Activated T-helper 2 cell treated with anti-CD3 and anti-CD28 coated beads, Interferon-gamma antibody, Interleukin-2, Interleukin-4, amounts not matched to agents 10 μg/mL and 5 μg/mL and 100 μg/mL, durations not matched to agents 14 hours and 24 hours and 36 hours (primary cell): Measurements from ENCODE around the gene GABRB2. TPM values are rescaled to one million over a fixed set of nuclear protein-coding genes. Genes with fewer than 3 reads are reported as not detected.
"Not testable (repeated sequence)": the region's sequence is repeated elsewhere in the genome, so short reads cannot be mapped to it uniquely, and the experiment has no call there.

Experiments used
- DNase-seq: peaks from one replicate; pipeline ENCODE4 v3.0.0; 2021; ENCODE audit warnings: low spot score
- H3K27ac Mint-ChIP-seq: one replicate; pipeline ENCODE4 v1.8.0; 2021; ENCODE audit warnings: mixed read lengths
- H3K27me3 Mint-ChIP-seq: one replicate; pipeline ENCODE4 v1.8.0; 2021; ENCODE audit warnings: low read depth, mixed read lengths
- H3K36me3 Mint-ChIP-seq: one replicate; pipeline ENCODE4 v1.8.0; 2021; ENCODE audit warnings: low read depth, mixed read lengths
- H3K4me1 Mint-ChIP-seq: one replicate; pipeline ENCODE4 v1.8.0; 2021; ENCODE audit warnings: low read depth, mixed read lengths
- H3K4me3 Mint-ChIP-seq: one replicate; pipeline ENCODE4 v1.8.0; 2021; ENCODE audit warnings: low read depth, mild to moderate bottlenecking, moderate library complexity, mixed read lengths
- H3K9me3 Mint-ChIP-seq: one replicate; pipeline ENCODE4 v1.8.0; 2021; ENCODE audit warnings: mixed read lengths
- intact Hi-C: fragments of 100-400 bp; cut with micrococcal nuclease; formaldehyde crosslinking; loops from one replicate; pipeline ENCODE4 v1.15.1; 2023
- total RNA-seq: library from RNA; stranded (reverse); gene quantifications from 2 replicates; pipeline ENCODE4 v1.2.3, GENCODE V29; 2022

Gene GABRB2
- total RNA-seq, 1 donor from 2014 or later: not detected

GRCh38 chr5:161544350-161544765 lies 2.2 kb downstream of the GABRB2 start:
- H3K9me3 Mint-ChIP-seq: no peaks in the 10 kb centered on the region
- intact Hi-C loops: loop anchor here (2.0 to 10.0 kb wide), 3 partner anchors 1110 to 1864 kb away; no protein-coding TSS in a partner anchor
- no peak for DNase-seq
- peaks cover 44% of the 10 kb centered on the region for H3K27me3 Mint-ChIP-seq
- peaks cover 19% of the 10 kb centered on the region for H3K4me1 Mint-ChIP-seq
- H3K4me3 Mint-ChIP-seq: no peak overlapping the region
- no peaks in the 10 kb centered on the region for H3K36me3 Mint-ChIP-seq
- no peak overlapping the region for H3K27ac Mint-ChIP-seq

GRCh38 chr5:161539016-161539415 lies 7.5 kb downstream of the GABRB2 start:
- Mint-ChIP-seq H3K4me1 (no peaks in the 10 kb centered on the region), H3K27ac (no peak overlapping the region), H3K36me3 (no peaks in the 10 kb centered on the region), H3K9me3 (no peaks in the 10 kb centered on the region), H3K27me3 (no peaks in the 10 kb centered on the region), H3K4me3 (no peak overlapping the region)
- DNase-seq: no peak
- intact Hi-C loops: no loop called here

GRCh38 chr5:161535762-161536161 lies 10.8 kb downstream of the GABRB2 start:
- Mint-ChIP-seq H3K9me3 (no peaks in the 10 kb centered on the region), H3K36me3 (no peaks in the 10 kb centered on the region), H3K27ac (no peak overlapping the region), H3K4me3 (no peak overlapping the region), H3K27me3 (no peaks in the 10 kb centered on the region), H3K4me1 (no peaks in the 10 kb centered on the region)
- no peak for DNase-seq
- intact Hi-C loops: no loop called here

- Mint-ChIP-seq H3K27me3 (no peaks in the 10 kb centered on the region), H3K36me3 (no peaks in the 10 kb centered on the region), H3K27ac (no peak overlapping the region), H3K9me3 (no peaks in the 10 kb centered on the region), H3K4me1 (no peaks in the 10 kb centered on the region), H3K4me3 (no peak overlapping the region)
- intact Hi-C loops: no loop called here
- DNase-seq: no peak
Observed at GRCh38 chr5:161530700-161531099, 15.8 kb downstream of the GABRB2 start.

- Mint-ChIP-seq H3K4me1 (no peaks in the 10 kb centered on the region), H3K36me3 (no peaks in the 10 kb centered on the region), H3K27me3 (no peaks in the 10 kb centered on the region), H3K4me3 (no peak overlapping the region), H3K27ac (no peak overlapping the region), H3K9me3 (peaks cover 9% of the 10 kb centered on the region)
- no peak for DNase-seq
- intact Hi-C loops: no loop called here
Observed at GRCh38 chr5:161513942-161514341, 32.6 kb downstream of the GABRB2 start.

- Mint-ChIP-seq H3K4me3 (no peak overlapping the region), H3K36me3 (no peaks in the 10 kb centered on the region), H3K9me3 (peaks cover 2% of the 10 kb centered on the region), H3K4me1 (no peaks in the 10 kb centered on the region), H3K27me3 (no peaks in the 10 kb centered on the region), H3K27ac (no peak overlapping the region)
- intact Hi-C loops: no loop called here
- no peak for DNase-seq
Observed at GRCh38 chr5:161507591-161507990, 38.9 kb downstream of the GABRB2 start.

- H3K9me3 Mint-ChIP-seq, H3K4me3 Mint-ChIP-seq, DNase-seq, H3K27ac Mint-ChIP-seq, H3K36me3 Mint-ChIP-seq, H3K27me3 Mint-ChIP-seq, intact Hi-C loops, H3K4me1 Mint-ChIP-seq: not testable (repeated sequence)
Observed at GRCh38 chr5:161505160-161505559, 41.4 kb downstream of the GABRB2 start.

- Mint-ChIP-seq H3K27me3 (no peaks in the 10 kb centered on the region), H3K9me3 (peaks cover 5% of the 10 kb centered on the region), H3K36me3 (no peaks in the 10 kb centered on the region), H3K4me3 (no peak overlapping the region), H3K27ac (no peak overlapping the region), H3K4me1 (no peaks in the 10 kb centered on the region)
- no peak for DNase-seq
- intact Hi-C loops: no loop called here
Observed at GRCh38 chr5:161498531-161498930, 48.0 kb downstream of the GABRB2 start.

- no peak overlapping the region for H3K4me3 Mint-ChIP-seq
- H3K27ac Mint-ChIP-seq: no peak overlapping the region
- no peaks in the 10 kb centered on the region for H3K27me3 Mint-ChIP-seq
- no peaks in the 10 kb centered on the region for H3K9me3 Mint-ChIP-seq
- no peak for DNase-seq
- intact Hi-C loops: no loop called here
- H3K4me1 Mint-ChIP-seq: no peaks in the 10 kb centered on the region
- H3K36me3 Mint-ChIP-seq: no peaks in the 10 kb centered on the region
Observed at GRCh38 chr5:161483721-161484120, 62.8 kb downstream of the GABRB2 start.

- Mint-ChIP-seq H3K4me3 (no peak overlapping the region), H3K4me1 (no peaks in the 10 kb centered on the region), H3K27ac (no peak overlapping the region), H3K9me3 (no peaks in the 10 kb centered on the region), H3K36me3 (no peaks in the 10 kb centered on the region), H3K27me3 (no peaks in the 10 kb centered on the region)
- no peak for DNase-seq
- intact Hi-C loops: no loop called here
Observed at GRCh38 chr5:161481922-161482321, 64.6 kb downstream of the GABRB2 start.

GRCh38 chr5:161471211-161471950 lies 75.1 kb downstream of the GABRB2 start:
- no peaks in the 10 kb centered on the region for H3K27me3 Mint-ChIP-seq
- H3K4me3 Mint-ChIP-seq: no peak overlapping the region
- H3K4me1 Mint-ChIP-seq: no peaks in the 10 kb centered on the region
- peaks cover 3% of the 10 kb centered on the region for H3K9me3 Mint-ChIP-seq
- DNase-seq: no peak
- no peaks in the 10 kb centered on the region for H3K36me3 Mint-ChIP-seq
- intact Hi-C loops: no loop called here
- H3K27ac Mint-ChIP-seq: no peak overlapping the region

GRCh38 chr5:161467703-161468102 lies 78.8 kb downstream of the GABRB2 start:
- Mint-ChIP-seq H3K27ac (no peak overlapping the region), H3K9me3 (no peaks in the 10 kb centered on the region), H3K27me3 (no peaks in the 10 kb centered on the region), H3K4me3 (no peak overlapping the region), H3K36me3 (no peaks in the 10 kb centered on the region), H3K4me1 (no peaks in the 10 kb centered on the region)
- DNase-seq: no peak
- intact Hi-C loops: no loop called here

GRCh38 chr5:161460741-161461140 lies 85.8 kb downstream of the GABRB2 start:
- Mint-ChIP-seq H3K27me3 (no peaks in the 10 kb centered on the region), H3K4me3 (no peak overlapping the region), H3K27ac (no peak overlapping the region), H3K4me1 (no peaks in the 10 kb centered on the region), H3K36me3 (no peaks in the 10 kb centered on the region), H3K9me3 (no peaks in the 10 kb centered on the region)
- intact Hi-C loops: no loop called here
- DNase-seq: no peak

- intact Hi-C loops: no loop called here
- no peaks in the 10 kb centered on the region for H3K9me3 Mint-ChIP-seq
- no peaks in the 10 kb centered on the region for H3K27me3 Mint-ChIP-seq
- no peak for DNase-seq
- peaks cover 3% of the 10 kb centered on the region for H3K4me1 Mint-ChIP-seq
- no peak overlapping the region for H3K4me3 Mint-ChIP-seq
- H3K36me3 Mint-ChIP-seq: no peaks in the 10 kb centered on the region
- H3K27ac Mint-ChIP-seq: no peak overlapping the region
Observed at GRCh38 chr5:161446655-161447054, 99.9 kb downstream of the GABRB2 start.
